ENCODE results near the gene IGF2BP1.
"Not testable (repeated sequence)": the region's sequence is repeated elsewhere in the genome, so short reads cannot be mapped to it uniquely, and the experiment has no call there.

IGF2BP1 gene

GRCh38 chr17:49002331-49002730 lies 5.1 kb downstream of the IGF2BP1 start:
- peak overlapping the region; percentile 18; the same call in 1 of the 2 replicates for H3K4me3 ChIP-seq (ENCODE audit: low read depth, low read length)

GRCh38 chr17:49002766-49003165 lies 5.6 kb downstream of the IGF2BP1 start:
- H3K4me3 ChIP-seq (ENCODE audit: low read depth, low read length): no peak overlapping the region; the same call in 1 of the 2 replicates
- TF ChIP-seq CTCF (IDR thresholded peaks at IDR 0.05; ENCODE audit: low read depth, low read length): no peak

More at GRCh38 chr17:49002331-49002730, 5.1 kb downstream of the IGF2BP1 start:
- TF ChIP-seq CTCF (IDR thresholded peaks at IDR 0.05; ENCODE audit: low read depth, low read length): no peak

DNA sequence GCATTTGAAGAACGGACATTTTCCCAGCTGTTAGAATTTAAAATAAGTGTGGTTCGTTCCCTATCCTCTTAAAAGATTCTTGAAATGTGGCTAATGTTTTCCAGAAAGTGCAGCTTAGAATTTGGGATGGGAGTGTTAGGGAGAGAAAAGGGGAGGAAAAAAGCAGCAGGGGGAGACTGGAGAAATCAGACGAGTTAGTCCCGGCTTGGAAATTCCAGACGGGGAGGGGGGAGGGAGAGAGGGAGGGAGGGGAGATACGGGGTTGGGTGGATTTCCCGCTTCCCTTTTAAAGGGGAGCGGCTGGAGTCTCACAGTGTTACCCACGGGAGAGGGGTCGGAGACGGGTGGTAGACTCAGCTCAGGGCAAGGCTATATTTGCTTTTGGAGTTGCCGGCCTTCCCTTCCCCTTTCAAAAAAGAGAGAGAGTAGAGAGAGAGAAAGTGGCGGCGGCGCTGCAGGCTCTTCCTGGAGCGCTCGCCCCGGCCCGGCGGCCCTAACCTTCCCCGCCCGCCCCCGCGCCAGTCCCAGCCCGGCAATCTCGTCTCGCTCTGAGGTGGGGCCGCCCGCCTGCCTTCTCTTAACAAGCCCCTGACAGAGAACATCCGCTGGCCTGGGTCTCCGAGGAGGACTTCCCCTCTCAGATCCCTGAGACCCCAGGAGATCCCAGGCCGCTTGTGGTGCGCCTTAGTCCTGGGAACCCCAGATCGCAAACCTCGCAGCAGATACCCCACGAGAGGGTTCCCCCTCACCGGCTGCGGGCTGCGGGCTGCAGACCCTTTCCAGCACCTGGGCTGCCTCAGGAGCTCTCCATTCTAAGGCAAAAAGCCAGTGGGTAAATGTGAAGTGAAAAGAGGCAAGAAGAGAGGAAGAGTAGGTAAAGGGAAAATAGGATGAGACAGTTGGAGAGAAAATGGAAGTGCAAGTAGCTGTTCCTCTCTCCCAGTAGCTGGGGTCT lies 6.6 kb downstream of the IGF2BP1 start:
- peak overlapping the region; percentile 56 for H3K4me3 ChIP-seq (ENCODE audit: low read depth, low read length)
- TF ChIP-seq CTCF (IDR thresholded peaks at IDR 0.05; ENCODE audit: low read depth, low read length): no peak

DNA sequence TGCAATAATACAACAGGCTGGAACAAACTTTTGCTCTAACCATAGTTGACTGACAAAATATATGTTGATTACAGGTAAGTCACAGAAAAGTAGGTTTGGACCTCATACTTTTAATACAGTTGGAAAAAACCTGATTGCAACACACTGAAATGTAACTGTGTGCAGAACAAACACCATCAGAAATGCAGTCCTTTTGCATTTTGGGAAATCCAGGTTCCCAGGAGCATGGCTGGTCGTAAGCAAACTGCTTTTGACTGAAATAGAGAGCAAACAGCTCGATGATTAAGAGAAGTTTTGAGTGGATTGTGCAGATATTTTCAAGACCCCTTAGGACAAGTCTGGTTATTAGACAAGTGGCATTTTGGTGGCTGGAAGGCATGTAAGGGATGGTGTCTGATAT lies 8.0 kb downstream of the IGF2BP1 start:
- no peak overlapping the region for H3K4me3 ChIP-seq (ENCODE audit: low read depth, low read length)
- TF ChIP-seq CTCF (IDR thresholded peaks at IDR 0.05; ENCODE audit: low read depth, low read length): no peak

DNA sequence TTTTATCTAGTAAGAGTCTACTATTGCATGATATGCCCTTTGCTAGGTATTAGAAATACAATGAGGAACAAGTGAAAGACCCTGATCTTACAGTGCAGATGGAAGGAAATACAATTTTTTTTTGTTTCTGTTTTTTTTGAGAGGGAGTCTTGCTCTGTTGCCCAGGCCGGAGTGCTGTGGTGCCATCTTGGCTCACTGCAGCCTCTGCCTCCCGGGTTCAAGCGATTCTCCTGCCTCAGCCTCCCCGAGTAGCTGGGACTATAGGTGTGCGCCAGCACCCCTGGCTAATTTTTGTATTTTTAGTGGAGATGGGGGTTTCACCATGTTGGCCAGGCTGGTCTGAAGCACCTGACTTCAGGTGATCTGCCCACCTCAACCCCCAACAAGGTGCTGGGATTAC lies 11.7 kb downstream of the IGF2BP1 start:
- H3K4me3 ChIP-seq (ENCODE audit: low read depth, low read length): not testable (repeated sequence)

DNA sequence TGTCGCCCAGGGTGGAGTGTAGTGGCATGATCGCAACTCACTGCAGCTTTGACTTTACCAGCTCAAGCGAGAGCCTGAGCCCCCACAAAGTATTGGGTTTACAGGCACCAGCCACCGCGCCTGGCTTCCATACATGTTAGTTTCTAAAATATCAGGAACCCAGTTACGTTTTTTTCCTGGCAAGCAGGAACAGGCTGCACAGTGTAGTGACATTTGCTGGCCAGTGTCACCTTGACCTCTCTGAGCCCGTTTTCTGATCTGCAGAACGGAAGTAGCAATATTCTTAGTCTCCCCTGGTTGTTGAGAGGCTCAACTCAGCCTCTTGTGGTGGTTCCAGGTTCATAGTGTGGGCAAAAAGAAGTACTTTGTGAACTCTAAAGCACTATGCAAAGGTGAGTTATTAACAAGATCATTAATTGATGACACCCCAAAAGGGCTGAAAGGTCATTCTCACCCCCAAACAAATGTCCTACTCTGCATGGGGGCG lies 15.6 kb downstream of the IGF2BP1 start:
- no peak overlapping the region for H3K4me3 ChIP-seq (ENCODE audit: low read depth, low read length)
- TF ChIP-seq CTCF (IDR thresholded peaks at IDR 0.05; ENCODE audit: low read depth, low read length): no peak

GRCh38 chr17:49013311-49014213 lies 16.4 kb downstream of the IGF2BP1 start:
- TF ChIP-seq CTCF (IDR thresholded peaks at IDR 0.05; ENCODE audit: low read depth, low read length): no peak
- H3K4me3 ChIP-seq (ENCODE audit: low read depth, low read length): no peak overlapping the region
